Mesothelial cell of epicardium (in vitro differentiated cells): ENCODE data around the gene MYZAP. TPM values are rescaled to one million over a fixed set of nuclear protein-coding genes. Genes with fewer than 3 reads are reported as not detected.

Experiments used
- DNase-seq, 2 experiments: peaks; one replicate each; pipeline ENCODE4 v3.0.0; 2021; ENCODE audit warnings: low spot score in 2 of 2; ENCODE audit not compliant: unreplicated experiment in 2 of 2
- H3K27ac Mint-ChIP-seq: 2 replicates; pipeline ENCODE4 v1.8.0; 2021; ENCODE audit warnings: mixed read lengths
- H3K27me3 Mint-ChIP-seq: 2 replicates; pipeline ENCODE4 v1.8.0; 2021; ENCODE audit warnings: low read depth, mixed read lengths
- H3K36me3 Mint-ChIP-seq: 2 replicates; pipeline ENCODE4 v1.8.0; 2021; ENCODE audit warnings: mixed read lengths
- H3K4me1 Mint-ChIP-seq: 2 replicates; pipeline ENCODE4 v1.8.0; 2021; ENCODE audit warnings: mixed read lengths
- H3K4me3 Mint-ChIP-seq: 2 replicates; pipeline ENCODE4 v1.8.0; 2021; ENCODE audit warnings: mild to moderate bottlenecking, moderate library complexity, mixed read lengths
- H3K9me3 Mint-ChIP-seq: 2 replicates; pipeline ENCODE4 v1.8.0; 2021; ENCODE audit warnings: mixed read lengths
- CTCF ChIP-seq: fragments of 200-600 bp; sonication (generic); IDR thresholded peaks from one replicate; pipeline ENCODE4 v1.5.0; 2021; ENCODE audit warnings: antibody characterized with exemption; ENCODE audit not compliant: unreplicated experiment
- total RNA-seq: library from RNA; stranded (reverse); gene quantifications from 3 replicates; pipeline ENCODE4 v1.2.1, GENCODE V29; 2021

MYZAP gene
- total RNA-seq, 1 donor from 2014 or later, result 3.3 TPM

- Mint-ChIP-seq H3K27ac (no peak overlapping the region), H3K36me3 (no peaks in the 10 kb centered on the region), H3K4me1 (peaks cover 9% of the 10 kb centered on the region), H3K4me3 (no peak overlapping the region), H3K9me3 (no peaks in the 10 kb centered on the region), H3K27me3 (no peaks in the 10 kb centered on the region)
- DNase-seq, result no peak
- no peak for TF ChIP-seq CTCF
Observed at GRCh38 chr15:57597431-57597830, 5.7 kb downstream of the MYZAP start.

GRCh38 chr15:57598346-57598745 is 6.6 kb downstream of the MYZAP start:
- H3K36me3 Mint-ChIP-seq, result no peaks in the 10 kb centered on the region
- H3K4me3 Mint-ChIP-seq, result no peak overlapping the region
- no peak for TF ChIP-seq CTCF
- no peaks in the 10 kb centered on the region for H3K9me3 Mint-ChIP-seq
- H3K27ac Mint-ChIP-seq, result no peak overlapping the region
- DNase-seq, result no peak
- peaks cover 4% of the 10 kb centered on the region for H3K4me1 Mint-ChIP-seq
- H3K27me3 Mint-ChIP-seq, result no peaks in the 10 kb centered on the region

- no peak for TF ChIP-seq CTCF
- H3K27ac Mint-ChIP-seq, result no peak overlapping the region
- H3K9me3 Mint-ChIP-seq, result no peaks in the 10 kb centered on the region
- no peaks in the 10 kb centered on the region for H3K27me3 Mint-ChIP-seq
- H3K4me3 Mint-ChIP-seq, result no peak overlapping the region
- DNase-seq, result no peak
- no peaks in the 10 kb centered on the region for H3K36me3 Mint-ChIP-seq
- H3K4me1 Mint-ChIP-seq, result peaks cover 4% of the 10 kb centered on the region
Observed at GRCh38 chr15:57599296-57599810, 7.6 kb downstream of the MYZAP start.

GRCh38 chr15:57600197-57600596 is 8.5 kb downstream of the MYZAP start:
- Mint-ChIP-seq H3K4me3 (no peak overlapping the region), H3K36me3 (peaks cover 3% of the 10 kb centered on the region), H3K27me3 (no peaks in the 10 kb centered on the region), H3K9me3 (no peaks in the 10 kb centered on the region), H3K27ac (no peak overlapping the region), H3K4me1 (peaks cover 4% of the 10 kb centered on the region)
- no peak for DNase-seq
- no peak for TF ChIP-seq CTCF

GRCh38 chr15:57604507-57604906 is 12.8 kb downstream of the MYZAP start:
- Mint-ChIP-seq H3K4me3 (no peak overlapping the region), H3K4me1 (no peaks in the 10 kb centered on the region), H3K36me3 (peaks cover 3% of the 10 kb centered on the region), H3K27ac (no peak overlapping the region), H3K27me3 (no peaks in the 10 kb centered on the region), H3K9me3 (no peaks in the 10 kb centered on the region)
- no peak for DNase-seq
- no peak for TF ChIP-seq CTCF

- no peak overlapping the region for H3K27ac Mint-ChIP-seq
- H3K4me1 Mint-ChIP-seq, result peaks cover 8% of the 10 kb centered on the region
- DNase-seq, result no peak
- no peak for TF ChIP-seq CTCF
- H3K4me3 Mint-ChIP-seq, result no peak overlapping the region
- H3K36me3 Mint-ChIP-seq, result peaks cover 3% of the 10 kb centered on the region
- no peaks in the 10 kb centered on the region for H3K9me3 Mint-ChIP-seq
- no peaks in the 10 kb centered on the region for H3K27me3 Mint-ChIP-seq
Observed at GRCh38 chr15:57605491-57605890, 13.8 kb downstream of the MYZAP start.
